Psoas muscle (tissue), 8 donors: ENCODE measurements around the gene GNPDA1. TPM values are rescaled to one million over a fixed set of nuclear protein-coding genes. Genes with fewer than 3 reads are reported as not detected.
"Not testable (repeated sequence)": the region's sequence is repeated elsewhere in the genome, so short reads cannot be mapped to it uniquely, and the experiment has no call there.

ENCODE experiments used
- ATAC-seq, 4 donors: fragments of 200-7000 bp; cut with Tn5 transposase; one replicate each; pipeline ENCODE4 v1.9.1; 2020; ENCODE audit warnings: moderate library complexity in 3 of 4, mild to moderate bottlenecking in 2 of 4
- DNase-seq, 2 donors: peaks; one replicate each; pipeline ENCODE4 v3.0.0-alpha.2; 2020
- H3K27ac ChIP-seq: fragments of 200-600 bp; one replicate; pipeline ENCODE4 v1.8.0; 2022
- H3K27me3 ChIP-seq, 3 donors: fragments of 200-600 bp in 1 of 3; one replicate each; pipeline versions ENCODE4 v1.6.1 to v1.8.0; 2013 to 2022; ENCODE audit warnings: low read length in 2 of 3, mild to moderate bottlenecking in 2 of 3, moderate library complexity in 1 of 3; ENCODE audit not compliant: insufficient read depth in 3 of 3
- H3K36me3 ChIP-seq, 2 donors: fragments of 200-600 bp in 1 of 2; one replicate each; pipeline versions ENCODE4 v1.6.1 to v1.8.0; 2013 to 2022; ENCODE audit warnings: low read depth in 1 of 2, mild to moderate bottlenecking in 1 of 2, moderate library complexity in 1 of 2; ENCODE audit not compliant: insufficient read depth in 1 of 2
- H3K4me1 ChIP-seq: fragments of 200-600 bp; one replicate; pipeline ENCODE4 v1.8.0; 2022
- H3K4me3 ChIP-seq: fragments of 200-600 bp; one replicate; pipeline ENCODE4 v1.8.0; 2022; ENCODE audit warnings: mild to moderate bottlenecking
- H3K9me3 ChIP-seq: fragments of 200-600 bp; one replicate; pipeline ENCODE4 v1.8.0; 2022
- WGBS, 3 donors: extraction: QIAGEN DNeasy Blood & Tissue Kit; methylation state at CpG; one replicate each; pipeline versions ENCODE4 v1.1.6 to v1.1.7; 2013; 5-methylcytosine and 5-hydroxymethylcytosine counted together
- intact Hi-C, 2 donors: fragments of 100-400 bp; cut with DNase I; formaldehyde crosslinking; loops; one replicate each; pipeline versions ENCODE4 v1.11.0 to v1.14.2; 2022
- polyA plus RNA-seq, 3 donors: library from polyadenylated mRNA; stranded (reverse); fragments of 200-250 nt; gene quantifications; one replicate each; pipeline ENCODE4 v1.2.3, GENCODE V29; 2013
- total RNA-seq, 4 donors: library from RNA; stranded (reverse); fragmentation: NEBNext Ultra II Directional in 2 of 4; extraction: Animal tissue kit (Norgen Biotek cat#: 25700) in 2 of 4; gene quantifications; one replicate each; pipeline versions ENCODE4 v1.2.1 to v1.2.4, GENCODE V29; 2021 to 2023
- TF ChIP-seq, protein P1 (sequence below): fragments of 200-600 bp; IDR thresholded peaks from one replicate; pipeline ENCODE4 v1.8.0; 2022; ENCODE audit warnings: antibody characterized with exemption
- donor health status: healthy with polysubstance abuse.
- donor health status: DM: no; HTN: no; CAD: no; lungs with moderate emphysema.
- donor health status: Bipolar disorder and iron deficiency.
- donor health status: healthy.
- donor health status: DM: yes; HTN: yes; CAD: no.
- donor health status: DM: no; HTN: no; CAD: no.
- donor health status: DM: no; HTN: no; CAD: no.
- donor health status: DM: yes; HTN: yes; CAD: no.

The GNPDA1 gene
- total and polyA plus RNA-seq, 7 donors, result 18.7 to 36.8 (median 26.4) TPM

DNA sequence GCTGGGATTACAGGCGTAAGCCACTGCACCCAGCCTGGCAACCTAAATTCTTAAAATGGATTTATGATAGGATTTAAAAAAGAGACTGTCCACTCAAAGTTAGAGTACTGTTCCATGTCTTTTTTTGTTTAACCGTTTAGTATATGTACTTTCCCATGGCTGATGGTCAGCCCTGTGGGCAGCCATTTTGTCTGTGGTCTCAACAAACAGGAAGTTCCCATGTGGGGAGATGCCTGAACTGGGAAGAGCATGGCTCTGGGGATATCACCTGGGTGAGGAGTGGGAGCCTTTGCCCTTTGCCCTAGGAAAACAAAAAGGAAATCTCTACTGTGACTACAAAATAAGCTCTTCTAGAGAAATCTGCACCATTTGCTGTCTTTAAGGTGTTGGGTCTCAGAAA lies 27.5 kb upstream of the GNPDA1 start:
- Histone ChIP-seq H3K4me1 (no peaks in the 10 kb centered on the region), H3K27ac (no peak overlapping the region), H3K9me3 (no peaks in the 10 kb centered on the region), H3K27me3 (no peaks in the 10 kb centered on the region), H3K36me3 (no peaks in the 10 kb centered on the region), H3K4me3 (no peak overlapping the region)
- whole genome bisulfite sequencing, 3 donors, result 89 to 95% (median 91%) methylated on average over 2 of the region's 2 CpGs
- TF ChIP-seq, protein P1, sequence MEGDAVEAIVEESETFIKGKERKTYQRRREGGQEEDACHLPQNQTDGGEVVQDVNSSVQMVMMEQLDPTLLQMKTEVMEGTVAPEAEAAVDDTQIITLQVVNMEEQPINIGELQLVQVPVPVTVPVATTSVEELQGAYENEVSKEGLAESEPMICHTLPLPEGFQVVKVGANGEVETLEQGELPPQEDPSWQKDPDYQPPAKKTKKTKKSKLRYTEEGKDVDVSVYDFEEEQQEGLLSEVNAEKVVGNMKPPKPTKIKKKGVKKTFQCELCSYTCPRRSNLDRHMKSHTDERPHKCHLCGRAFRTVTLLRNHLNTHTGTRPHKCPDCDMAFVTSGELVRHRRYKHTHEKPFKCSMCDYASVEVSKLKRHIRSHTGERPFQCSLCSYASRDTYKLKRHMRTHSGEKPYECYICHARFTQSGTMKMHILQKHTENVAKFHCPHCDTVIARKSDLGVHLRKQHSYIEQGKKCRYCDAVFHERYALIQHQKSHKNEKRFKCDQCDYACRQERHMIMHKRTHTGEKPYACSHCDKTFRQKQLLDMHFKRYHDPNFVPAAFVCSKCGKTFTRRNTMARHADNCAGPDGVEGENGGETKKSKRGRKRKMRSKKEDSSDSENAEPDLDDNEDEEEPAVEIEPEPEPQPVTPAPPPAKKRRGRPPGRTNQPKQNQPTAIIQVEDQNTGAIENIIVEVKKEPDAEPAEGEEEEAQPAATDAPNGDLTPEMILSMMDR, result no peak
- DNase-seq (no peak), ATAC-seq (no peak)
- intact Hi-C loops, result no loop called here

DNA sequence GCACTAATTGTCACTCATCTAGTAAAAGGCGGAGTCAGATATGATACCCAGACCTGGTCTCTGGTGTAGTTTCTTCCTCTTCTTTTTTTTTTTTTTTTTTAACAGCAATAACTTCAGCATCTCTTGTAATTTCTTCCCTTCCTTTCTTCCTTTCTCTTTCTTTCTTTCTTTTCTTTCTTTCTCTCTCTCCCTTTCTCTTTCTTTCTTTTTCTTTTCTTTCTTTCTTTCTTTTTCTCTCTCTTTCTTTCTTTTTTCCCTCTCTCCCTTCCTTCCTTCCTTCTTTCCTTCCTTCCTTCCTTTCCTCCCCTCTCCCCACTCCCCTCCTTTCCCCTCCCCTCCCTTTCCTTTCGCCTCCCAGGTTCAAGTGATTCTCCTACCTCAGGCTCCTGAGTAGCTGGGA lies 25.9 kb upstream of the GNPDA1 start:
- no peaks in the 10 kb centered on the region for H3K4me1 ChIP-seq
- 97% methylated on average over 2 of the region's 2 CpGs for WGBS, 3 donors

DNA sequence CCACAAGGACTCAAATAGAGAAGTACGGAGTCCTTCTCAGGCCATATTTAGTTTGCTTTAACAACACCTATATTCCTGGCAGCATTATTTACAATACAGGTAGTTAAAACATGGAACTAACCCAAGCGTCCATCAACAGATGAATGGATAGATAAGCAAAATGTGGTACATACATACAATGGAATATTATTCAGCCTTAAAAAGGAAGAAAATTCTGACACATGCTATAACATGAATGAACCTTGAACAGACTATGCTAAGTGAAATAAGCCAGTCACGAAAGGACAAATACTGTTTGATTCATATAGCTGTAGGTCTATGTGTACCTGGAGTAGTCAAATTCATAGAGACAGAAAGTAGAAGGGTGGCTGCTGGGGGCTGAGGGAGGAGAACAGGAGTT lies 24.8 kb upstream of the GNPDA1 start:
- intact Hi-C loops, ATAC-seq, H3K27me3 ChIP-seq, H3K27ac ChIP-seq, H3K9me3 ChIP-seq, H3K4me1 ChIP-seq, H3K36me3 ChIP-seq, DNase-seq, H3K4me3 ChIP-seq: not testable (repeated sequence)
- WGBS, 3 donors, result 93 to 99% (median 94%) methylated on average over 3 of the region's 3 CpGs

More for the DNA sequence above, 25.9 kb upstream of the GNPDA1 start:
- Histone ChIP-seq H3K9me3 (no peaks in the 10 kb centered on the region), H3K36me3 (no peaks in the 10 kb centered on the region), H3K27ac (no peak overlapping the region), H3K4me3 (no peak overlapping the region), H3K27me3 (no peaks in the 10 kb centered on the region)
- DNase-seq (no peak), ATAC-seq (no peak)
- TF ChIP-seq, protein P1, result no peak
- intact Hi-C loops, result no loop called here

DNA sequence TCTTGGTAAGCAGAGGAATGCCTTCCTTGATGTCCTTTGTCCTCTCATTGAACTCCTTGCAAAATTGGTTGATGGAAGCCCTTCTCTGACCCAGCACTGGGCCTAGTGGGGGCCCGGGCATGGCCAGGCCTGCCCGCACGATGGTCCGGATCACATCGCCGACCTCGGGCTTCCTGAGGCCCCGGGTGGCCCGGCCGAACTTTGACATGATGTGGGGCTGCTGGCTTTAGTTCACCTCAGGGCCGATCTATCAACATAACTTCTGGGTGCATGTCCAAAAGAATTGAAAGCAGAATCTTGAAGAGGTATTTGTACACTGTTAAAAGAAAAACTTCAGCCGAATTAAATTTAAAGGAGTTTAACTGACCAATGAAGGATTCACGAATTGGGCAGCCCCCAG lies 24.1 kb upstream of the GNPDA1 start:
- Histone ChIP-seq H3K4me3 (no peak overlapping the region), H3K27me3 (no peaks in the 10 kb centered on the region), H3K27ac (no peak overlapping the region), H3K4me1 (no peaks in the 10 kb centered on the region), H3K9me3 (no peaks in the 10 kb centered on the region), H3K36me3 (no peaks in the 10 kb centered on the region)
- TF ChIP-seq, protein P1, result no peak
- intact Hi-C loops, result no loop called here
- ATAC-seq (no peak), DNase-seq (no peak)
- WGBS, 3 donors, result 92 to 93% (median 93%) methylated on average over 13 of the region's 13 CpGs

DNA sequence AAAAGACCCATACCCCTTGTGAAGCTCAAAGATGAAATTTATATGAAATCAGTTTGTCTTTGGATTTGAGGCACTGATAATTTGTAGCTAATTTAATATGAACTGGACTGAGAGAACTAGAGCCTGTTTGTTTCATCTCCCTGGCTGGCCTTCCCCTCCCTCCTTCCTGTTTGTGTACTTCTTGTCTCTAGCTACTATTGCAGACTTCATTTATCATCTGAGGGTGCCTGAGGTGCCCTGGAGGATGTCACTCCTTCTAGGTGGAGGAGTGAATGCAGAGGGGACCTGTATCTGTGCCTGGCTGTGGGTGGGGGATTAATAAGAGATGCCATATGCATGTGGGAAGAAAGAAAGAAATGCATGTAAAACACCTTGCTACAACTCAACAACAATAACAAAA lies 22.2 kb upstream of the GNPDA1 start:
- ATAC-seq (no peak), DNase-seq (no peak)
- no peaks in the 10 kb centered on the region for H3K4me1 ChIP-seq
- H3K4me3 ChIP-seq, result no peak overlapping the region
- intact Hi-C loops, result no loop called here
- H3K27ac ChIP-seq, result no peak overlapping the region
- TF ChIP-seq, protein P1, result no peak
- H3K9me3 ChIP-seq, result no peaks in the 10 kb centered on the region
- H3K36me3 ChIP-seq, result no peaks in the 10 kb centered on the region
- no peaks in the 10 kb centered on the region for H3K27me3 ChIP-seq

DNA sequence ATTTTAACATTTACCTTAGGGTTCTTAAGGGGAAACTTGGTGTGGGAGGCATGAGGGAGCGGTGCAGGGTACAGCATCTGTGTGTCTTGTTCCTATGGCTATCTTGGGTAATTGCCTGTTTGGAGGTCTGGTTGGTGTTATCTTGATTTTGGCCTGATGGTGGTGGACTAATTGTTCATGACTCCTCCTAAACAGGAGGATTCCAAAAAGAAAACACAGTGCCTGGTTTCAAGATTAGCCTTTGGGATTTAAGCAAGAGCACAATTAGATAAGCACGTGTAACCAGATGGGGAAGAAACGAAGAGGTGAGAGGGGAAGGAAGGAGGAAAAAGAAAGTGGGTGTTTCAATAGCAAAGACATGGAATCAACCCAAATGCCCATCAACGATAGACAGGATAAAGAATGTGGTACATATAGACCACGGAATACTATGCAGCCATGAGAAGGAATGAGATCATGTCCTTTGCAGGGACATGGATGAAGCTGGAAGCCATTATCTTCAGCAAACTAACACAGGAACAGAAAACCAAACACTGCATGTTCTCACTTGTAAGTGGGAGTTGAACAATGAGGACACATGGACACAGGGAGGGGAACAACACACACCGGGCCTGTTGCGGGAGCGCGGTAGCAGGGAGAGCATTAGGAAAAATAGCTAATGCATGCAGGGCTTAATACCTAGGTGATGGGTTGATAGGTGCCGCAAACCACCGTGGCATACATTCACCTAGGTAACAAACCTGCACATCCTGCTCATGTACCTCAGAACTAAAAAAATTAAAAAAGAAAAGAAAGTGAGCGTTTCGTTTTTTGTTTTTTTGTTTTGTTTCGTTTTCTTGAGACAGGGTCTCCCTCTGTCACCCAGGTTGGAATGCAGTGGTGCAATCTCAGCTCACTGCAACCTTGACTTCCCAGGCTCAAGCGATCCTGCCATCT lies 21.1 kb upstream of the GNPDA1 start:
- ATAC-seq, H3K4me3 ChIP-seq, H3K27me3 ChIP-seq, H3K4me1 ChIP-seq, H3K27ac ChIP-seq, intact Hi-C loops, H3K36me3 ChIP-seq, DNase-seq, H3K9me3 ChIP-seq: not testable (repeated sequence)
- WGBS, 3 donors, result 88 to 90% (median 90%) methylated on average over 15 of the region's 15 CpGs
